GM12878 (cell line): ENCODE data around the gene SHD. TPM values are rescaled to one million over a fixed set of nuclear protein-coding genes. Genes with fewer than 3 reads are reported as not detected.

ENCODE experiments used
- ATAC-seq: fragments of 200-7000 bp; cut with Tn5 transposase; 3 replicates; pipeline ENCODE4 v1.9.1; 2020; ENCODE audit warnings: mild to moderate bottlenecking, moderate library complexity
- BruUV-seq: library from RNA; stranded (reverse); fragments of 400-500 nt; replicated peaks from 2 replicates; lab custom pipeline; 2021; lab: Mats Ljungman, UMichigan
- CTCF ChIA-PET: fragments of 300-600 bp; sonication (Branson Sonifier 250); formaldehyde crosslinking; extraction: SDS; loops from one replicate; lab custom pipeline; 2021; ENCODE audit warnings: inconsistent platforms; lab: Yijun Ruan, JAX
- POLR2A ChIA-PET: fragments of 350-600 bp; formaldehyde crosslinking; extraction: SDS; loops from one replicate; lab custom pipeline; 2021; ENCODE audit warnings: inconsistent platforms; lab: Charles Lee
- RAD21 ChIA-PET: fragments of 300-600 bp; sonication (Branson Sonifier 250); formaldehyde crosslinking; loops from one replicate; lab custom pipeline; 2023; ENCODE audit warnings: antibody characterized with exemption; ENCODE audit not compliant: unreplicated experiment; lab: Charles Lee
- SMC1A ChIA-PET: fragments of 300-600 bp; sonication (Branson Sonifier 250); formaldehyde crosslinking; loops from one replicate; lab custom pipeline; 2023; ENCODE audit not compliant: unreplicated experiment, uncharacterized antibody; lab: Charles Lee
- DNase-seq: peaks from one replicate; pipeline ENCODE4 v3.0.0-alpha.2; 2011; ENCODE audit warnings: low read depth, low spot score
- FAIRE-seq: peaks from 3 replicates; lab custom pipeline; 2011; peaks lifted over from hg19 to GRCh38; lab: Jason Lieb, UNC
- H2AFZ ChIP-seq: 2 replicates; pipeline ENCODE4 v1.6.0; 2011; ENCODE audit warnings: low read depth, low read length, control low read depth; ENCODE audit not compliant: control insufficient read depth
- H3K27ac ChIP-seq: 2 replicates; pipeline ENCODE4 v1.5.1; 2011; ENCODE audit warnings: control low read depth; ENCODE audit not compliant: control insufficient read depth, insufficient read depth
- H3K27me3 ChIP-seq, 2 experiments: replicated peaks in 1 of 2; 2 replicates each; pipeline versions ENCODE4 v1.6.0 to v1.6.1; 2011; ENCODE audit warnings: low read length in 1 of 2; ENCODE audit not compliant: control insufficient read depth in 2 of 2, insufficient read depth in 2 of 2
- H3K36me3 ChIP-seq, 2 experiments: 2 replicates each; pipeline ENCODE4 v1.5.1; 2011; ENCODE audit warnings: low read length in 1 of 2; ENCODE audit not compliant: control insufficient read depth in 2 of 2, insufficient read depth in 2 of 2
- H3K4me1 ChIP-seq: 2 replicates; pipeline ENCODE4 v1.6.1; 2011; ENCODE audit warnings: mild to moderate bottlenecking, low read length, moderate library complexity, mixed read lengths; ENCODE audit not compliant: control insufficient read depth, insufficient read depth
- H3K4me2 ChIP-seq: 2 replicates; pipeline ENCODE4 v1.6.0; 2011; ENCODE audit warnings: control low read depth; ENCODE audit not compliant: control insufficient read depth, insufficient read depth
- H3K4me3 ChIP-seq: fragments of 200-600 bp; sonication (generic); 2 replicates; pipeline ENCODE4 v1.5.1; 2016
- H3K79me2 ChIP-seq: 2 replicates; pipeline ENCODE4 v1.6.0; 2011; ENCODE audit warnings: low read length; ENCODE audit not compliant: control insufficient read depth, insufficient read depth
- H3K9ac ChIP-seq: 2 replicates; pipeline ENCODE4 v1.8.0; 2011; ENCODE audit warnings: low read length, control low read depth, mixed read lengths; ENCODE audit not compliant: control insufficient read depth, insufficient read depth
- H3K9me3 ChIP-seq: replicated peaks from 3 replicates; pipeline ENCODE4 v1.5.1; 2011; ENCODE audit warnings: mild to moderate bottlenecking, low read length; ENCODE audit not compliant: control insufficient read depth, insufficient read depth
- H4K20me1 ChIP-seq: 2 replicates; pipeline ENCODE4 v1.6.0; 2011; ENCODE audit not compliant: control insufficient read depth, insufficient read depth
- EGR1 ChIP-seq, 2 experiments: IDR thresholded peaks; 1 replicate in 1 of 2; 2 replicates in 1 of 2; pipeline ENCODE4 v1.6.1; 2011 to 2012; ENCODE audit warnings: low read depth in 2 of 2, low read length in 2 of 2, borderline replicate concordance in 1 of 2, mild to moderate bottlenecking in 1 of 2, moderate library complexity in 1 of 2
- GATAD2B ChIP-seq: fragments of 450-650 bp; conservative IDR thresholded peaks from 2 replicates; pipeline ENCODE4 v1.6.1; 2017; ENCODE audit warnings: low read depth, mild to moderate bottlenecking, moderate library complexity
- HDGF ChIP-seq: fragments of 450-650 bp; IDR thresholded peaks from 2 replicates; pipeline ENCODE4 v1.6.1; 2016; ENCODE audit warnings: antibody characterized with exemption
- POLR2A ChIP-seq: IDR thresholded peaks from 2 replicates; pipeline ENCODE4 v1.6.1; 2011; ENCODE audit warnings: low read depth, mild to moderate bottlenecking, low read length
- SPI1 ChIP-seq: IDR thresholded peaks from 2 replicates; pipeline ENCODE4 v1.6.1; 2011; ENCODE audit warnings: low read depth, mild to moderate bottlenecking, low read length, moderate library complexity, borderline replicate concordance; ENCODE audit not compliant: insufficient read depth
- SREBF1 ChIP-seq: IDR thresholded peaks from 2 replicates; pipeline ENCODE4 v1.6.1; 2012; ENCODE audit warnings: mild to moderate bottlenecking, low read length
- WGBS: methylation state at CpG from one replicate; pipeline ENCODE4 v1.1.6; 2016; ENCODE audit warnings: low lambda C conversion rate; ENCODE audit not compliant: insufficient replicate concordance, insufficient coverage; ENCODE audit errors: missing lambda C conversion rate; 5-methylcytosine and 5-hydroxymethylcytosine counted together
- in situ Hi-C: fragments of 300-500 bp; cut with MboI; formaldehyde crosslinking; loops from 9 replicates; pipeline ENCODE4 v1.14.3; 2018; ENCODE audit warnings: mixed read lengths
- intact Hi-C: fragments of 100-400 bp; cut with micrococcal nuclease; formaldehyde crosslinking; loops from one replicate; pipeline ENCODE4 v1.14.2; 2022; ENCODE audit not compliant: unreplicated experiment
- polyA plus RNA-seq, 11 experiments: library from polyadenylated mRNA; depleted of rRNA in 4 of 11; unstranded in 6 of 11; stranded (reverse) in 5 of 11; fragments of >200 nt; fragmentation: Nextera tagmentation in 4 of 11; fragmentation: Illumina TruSeq in 1 of 11; extraction: Ambion mirVana in 4 of 11; extraction: Trizol in 1 of 11; gene quantifications; 1 replicate in 1 of 11; 2 replicates in 10 of 11; pipeline versions ENCODE4 v1.2.1 to v1.2.3, GENCODE V29; 2011 to 2016; ENCODE audit warnings: inconsistent platforms in 2 of 11, missing spikeins in 2 of 11, low read depth in 1 of 11
- total RNA-seq, 4 experiments: library from RNA; depleted of rRNA in 3 of 4; stranded (reverse); fragments of >200 nt in 3 of 4; fragmentation: Illumina TruSeq in 1 of 4; extraction: Trizol in 1 of 4; gene quantifications; 2 replicates each; pipeline versions ENCODE4 v1.2.1 to v1.2.3, GENCODE V29; 2013 to 2021
- TF ChIP-seq, protein P1 (sequence below): IDR thresholded peaks from 2 replicates; pipeline ENCODE4 v1.6.1; 2011; ENCODE audit warnings: low read depth, low read length, improper control_type of control experiment, borderline replicate concordance

SHD gene
- total and polyA plus RNA-seq, 10 of the 15 experiments (the other 5 are each of a cell fraction or from before 2014, with no cell fraction given): 0.09 TPM; not detected in 9

DNA sequence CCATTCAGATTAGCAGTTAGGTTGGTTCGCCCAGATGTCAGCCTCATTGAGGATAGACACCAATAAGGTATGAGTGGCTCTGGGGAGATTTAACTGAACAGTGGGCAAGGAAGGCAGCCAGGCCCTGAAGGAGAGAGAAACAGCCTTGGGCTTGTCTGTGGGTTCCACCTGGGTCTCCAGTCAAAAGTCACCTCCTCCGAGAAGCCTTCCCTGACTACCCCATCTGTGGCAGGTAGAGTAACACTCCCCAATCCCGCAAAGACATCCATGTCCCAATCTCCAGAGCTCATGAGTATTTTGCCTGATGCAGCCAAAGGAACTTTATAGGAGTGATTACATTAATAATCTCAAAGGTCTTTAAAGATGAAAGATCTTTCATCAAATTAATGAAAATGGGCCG lies 40.2 kb upstream of the SHD start:
- H3K4me1 ChIP-seq: peaks cover 13% of the 10 kb centered on the region
- ChIA-PET SMC1A (no interaction called here), RAD21 (no interaction called here), POLR2A (interaction anchor here (0.7 kb wide), 1 partner anchor 397 kb away, joined by 4 read pairs; no protein-coding TSS in a partner anchor), CTCF (interaction anchor here (1.6 kb wide), 1 partner anchor 9 kb away, joined by 4 read pairs; the partner anchor contains the start of gene EBI3)
- peaks cover 2 to 21% of the 10 kb centered on the region in 2 experiments; a peak in 3 of 4 replicates for H3K36me3 ChIP-seq
- no peak overlapping the region for H3K9ac ChIP-seq
- H3K27ac ChIP-seq: no peak overlapping the region
- H3K4me3 ChIP-seq: no peak overlapping the region
- no peak overlapping the region for H2AFZ ChIP-seq
- H3K4me2 ChIP-seq: no peak overlapping the region
- H4K20me1 ChIP-seq: no peaks in the 10 kb centered on the region
- FAIRE-seq: no peak
- WGBS: 89% methylated on average over 4 of the region's 4 CpGs
- ATAC-seq: no peak
- H3K9me3 ChIP-seq: peaks cover 7% of the 10 kb centered on the region; the same call in 2 of the 3 replicates
- H3K79me2 ChIP-seq: peaks cover 3% of the 10 kb centered on the region; the same call in 1 of the 2 replicates
- TF ChIP-seq POLR2A (0 out of 2 replicates have a peak, but pooled peaks have one; percentile 27), EGR1 (IDR thresholded peaks at IDR 0.05; ENCODE audit: borderline replicate concordance in 1 of 2, low read depth in 2 of 2, low read length in 2 of 2) (no peak), SREBF1 (no peak), SPI1 (no peak), HDGF (no peak), GATAD2B (no peak)
- TF ChIP-seq, protein P1, sequence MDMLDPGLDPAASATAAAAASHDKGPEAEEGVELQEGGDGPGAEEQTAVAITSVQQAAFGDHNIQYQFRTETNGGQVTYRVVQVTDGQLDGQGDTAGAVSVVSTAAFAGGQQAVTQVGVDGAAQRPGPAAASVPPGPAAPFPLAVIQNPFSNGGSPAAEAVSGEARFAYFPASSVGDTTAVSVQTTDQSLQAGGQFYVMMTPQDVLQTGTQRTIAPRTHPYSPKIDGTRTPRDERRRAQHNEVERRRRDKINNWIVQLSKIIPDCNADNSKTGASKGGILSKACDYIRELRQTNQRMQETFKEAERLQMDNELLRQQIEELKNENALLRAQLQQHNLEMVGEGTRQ: no peak
- in situ Hi-C loops: no loop called here
- no TSS peak for BruUV-seq
- intact Hi-C loops: no loop called here
- DNase-seq: no peak
- no peaks in the 10 kb centered on the region for H3K27me3 ChIP-seq
